ENCODE measurements around the gene CRKL.

DNA sequence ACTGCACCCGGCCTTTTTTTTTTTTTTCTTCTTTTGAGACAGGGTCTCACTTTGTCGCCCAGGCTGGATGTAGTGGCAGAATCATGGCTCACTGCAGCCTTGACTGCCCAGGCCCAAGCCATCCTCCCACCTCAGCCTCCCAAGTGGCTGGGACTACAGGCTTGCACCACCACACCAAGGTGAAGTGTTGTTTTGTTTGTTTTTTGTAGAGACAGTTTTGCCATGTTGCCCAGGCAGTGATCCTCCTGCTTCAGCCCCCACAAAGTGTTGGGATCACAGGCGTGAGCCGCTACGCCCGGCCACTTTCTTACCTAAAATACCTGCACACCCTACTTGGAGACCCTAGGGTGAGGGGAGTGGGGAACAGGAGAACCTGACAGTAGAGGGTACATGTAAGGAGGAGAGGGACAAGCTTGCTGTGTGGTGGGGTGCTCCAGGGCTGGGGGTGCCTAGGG is 45.3 kb downstream of the CRKL start:
- TF ChIP-seq, protein P1, sequence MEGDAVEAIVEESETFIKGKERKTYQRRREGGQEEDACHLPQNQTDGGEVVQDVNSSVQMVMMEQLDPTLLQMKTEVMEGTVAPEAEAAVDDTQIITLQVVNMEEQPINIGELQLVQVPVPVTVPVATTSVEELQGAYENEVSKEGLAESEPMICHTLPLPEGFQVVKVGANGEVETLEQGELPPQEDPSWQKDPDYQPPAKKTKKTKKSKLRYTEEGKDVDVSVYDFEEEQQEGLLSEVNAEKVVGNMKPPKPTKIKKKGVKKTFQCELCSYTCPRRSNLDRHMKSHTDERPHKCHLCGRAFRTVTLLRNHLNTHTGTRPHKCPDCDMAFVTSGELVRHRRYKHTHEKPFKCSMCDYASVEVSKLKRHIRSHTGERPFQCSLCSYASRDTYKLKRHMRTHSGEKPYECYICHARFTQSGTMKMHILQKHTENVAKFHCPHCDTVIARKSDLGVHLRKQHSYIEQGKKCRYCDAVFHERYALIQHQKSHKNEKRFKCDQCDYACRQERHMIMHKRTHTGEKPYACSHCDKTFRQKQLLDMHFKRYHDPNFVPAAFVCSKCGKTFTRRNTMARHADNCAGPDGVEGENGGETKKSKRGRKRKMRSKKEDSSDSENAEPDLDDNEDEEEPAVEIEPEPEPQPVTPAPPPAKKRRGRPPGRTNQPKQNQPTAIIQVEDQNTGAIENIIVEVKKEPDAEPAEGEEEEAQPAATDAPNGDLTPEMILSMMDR (IDR thresholded peaks at IDR 0.05): no peak
- no peak for TF ChIP-seq EP300 (IDR thresholded peaks at IDR 0.05; ENCODE audit: borderline replicate concordance in 1 of 2, low read depth in 1 of 2, low read length in 1 of 2)
- TF ChIP-seq, protein P2, sequence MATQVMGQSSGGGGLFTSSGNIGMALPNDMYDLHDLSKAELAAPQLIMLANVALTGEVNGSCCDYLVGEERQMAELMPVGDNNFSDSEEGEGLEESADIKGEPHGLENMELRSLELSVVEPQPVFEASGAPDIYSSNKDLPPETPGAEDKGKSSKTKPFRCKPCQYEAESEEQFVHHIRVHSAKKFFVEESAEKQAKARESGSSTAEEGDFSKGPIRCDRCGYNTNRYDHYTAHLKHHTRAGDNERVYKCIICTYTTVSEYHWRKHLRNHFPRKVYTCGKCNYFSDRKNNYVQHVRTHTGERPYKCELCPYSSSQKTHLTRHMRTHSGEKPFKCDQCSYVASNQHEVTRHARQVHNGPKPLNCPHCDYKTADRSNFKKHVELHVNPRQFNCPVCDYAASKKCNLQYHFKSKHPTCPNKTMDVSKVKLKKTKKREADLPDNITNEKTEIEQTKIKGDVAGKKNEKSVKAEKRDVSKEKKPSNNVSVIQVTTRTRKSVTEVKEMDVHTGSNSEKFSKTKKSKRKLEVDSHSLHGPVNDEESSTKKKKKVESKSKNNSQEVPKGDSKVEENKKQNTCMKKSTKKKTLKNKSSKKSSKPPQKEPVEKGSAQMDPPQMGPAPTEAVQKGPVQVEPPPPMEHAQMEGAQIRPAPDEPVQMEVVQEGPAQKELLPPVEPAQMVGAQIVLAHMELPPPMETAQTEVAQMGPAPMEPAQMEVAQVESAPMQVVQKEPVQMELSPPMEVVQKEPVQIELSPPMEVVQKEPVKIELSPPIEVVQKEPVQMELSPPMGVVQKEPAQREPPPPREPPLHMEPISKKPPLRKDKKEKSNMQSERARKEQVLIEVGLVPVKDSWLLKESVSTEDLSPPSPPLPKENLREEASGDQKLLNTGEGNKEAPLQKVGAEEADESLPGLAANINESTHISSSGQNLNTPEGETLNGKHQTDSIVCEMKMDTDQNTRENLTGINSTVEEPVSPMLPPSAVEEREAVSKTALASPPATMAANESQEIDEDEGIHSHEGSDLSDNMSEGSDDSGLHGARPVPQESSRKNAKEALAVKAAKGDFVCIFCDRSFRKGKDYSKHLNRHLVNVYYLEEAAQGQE (IDR thresholded peaks at IDR 0.05; ENCODE audit: low read depth, low read length): no peak
- no peak for TF ChIP-seq YY1 (IDR thresholded peaks at IDR 0.05; ENCODE audit: low read depth)
- TF ChIP-seq GABPA (IDR thresholded peaks at IDR 0.05; ENCODE audit: low read depth): no peak
- TF ChIP-seq, protein P3, sequence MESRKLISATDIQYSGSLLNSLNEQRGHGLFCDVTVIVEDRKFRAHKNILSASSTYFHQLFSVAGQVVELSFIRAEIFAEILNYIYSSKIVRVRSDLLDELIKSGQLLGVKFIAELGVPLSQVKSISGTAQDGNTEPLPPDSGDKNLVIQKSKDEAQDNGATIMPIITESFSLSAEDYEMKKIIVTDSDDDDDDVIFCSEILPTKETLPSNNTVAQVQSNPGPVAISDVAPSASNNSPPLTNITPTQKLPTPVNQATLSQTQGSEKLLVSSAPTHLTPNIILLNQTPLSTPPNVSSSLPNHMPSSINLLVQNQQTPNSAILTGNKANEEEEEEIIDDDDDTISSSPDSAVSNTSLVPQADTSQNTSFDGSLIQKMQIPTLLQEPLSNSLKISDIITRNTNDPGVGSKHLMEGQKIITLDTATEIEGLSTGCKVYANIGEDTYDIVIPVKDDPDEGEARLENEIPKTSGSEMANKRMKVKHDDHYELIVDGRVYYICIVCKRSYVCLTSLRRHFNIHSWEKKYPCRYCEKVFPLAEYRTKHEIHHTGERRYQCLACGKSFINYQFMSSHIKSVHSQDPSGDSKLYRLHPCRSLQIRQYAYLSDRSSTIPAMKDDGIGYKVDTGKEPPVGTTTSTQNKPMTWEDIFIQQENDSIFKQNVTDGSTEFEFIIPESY (IDR thresholded peaks at IDR 0.05; ENCODE audit: borderline replicate concordance, low read depth): no peak
- TF ChIP-seq, protein P4, sequence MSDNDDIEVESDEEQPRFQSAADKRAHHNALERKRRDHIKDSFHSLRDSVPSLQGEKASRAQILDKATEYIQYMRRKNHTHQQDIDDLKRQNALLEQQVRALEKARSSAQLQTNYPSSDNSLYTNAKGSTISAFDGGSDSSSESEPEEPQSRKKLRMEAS (IDR thresholded peaks at IDR 0.05; ENCODE audit: low read depth): no peak
- TF ChIP-seq GATA2 (CRISPR knock-in tag; IDR thresholded peaks at IDR 0.05): no peak
- no peak for TF ChIP-seq TEAD4 (IDR thresholded peaks at IDR 0.05; ENCODE audit: borderline replicate concordance, insufficient read depth)
- no peak for TF ChIP-seq TAF1 (IDR thresholded peaks at IDR 0.05; ENCODE audit: borderline replicate concordance, low read depth, low read length)
- TF ChIP-seq POLR2AphosphoS5 (IDR thresholded peaks at IDR 0.05; ENCODE audit: low read depth, low read length): no peak
